Epithelial cell of esophagus (primary cell): ENCODE data around the gene LIPC.
A peak's percentile ranks its signal among the peaks of the same experiment; 100 is the strongest.

Source experiments
- DNase-seq: peaks from one replicate; pipeline ENCODE4 v3.0.0; 2010; ENCODE audit warnings: low read depth
- H3K4me3 ChIP-seq: 2 replicates; pipeline ENCODE4 v1.5.1; 2011; ENCODE audit warnings: mild to moderate bottlenecking, low read length, control low read depth
- TF ChIP-seq, protein P1 (sequence below): IDR thresholded peaks from 2 replicates; pipeline ENCODE4 v1.5.1; 2011; ENCODE audit warnings: low read depth, mild to moderate bottlenecking, low read length, control low read depth, inconsistent platforms; ENCODE audit not compliant: insufficient read depth; ENCODE audit errors: missing control alignments

Gene LIPC

DNA sequence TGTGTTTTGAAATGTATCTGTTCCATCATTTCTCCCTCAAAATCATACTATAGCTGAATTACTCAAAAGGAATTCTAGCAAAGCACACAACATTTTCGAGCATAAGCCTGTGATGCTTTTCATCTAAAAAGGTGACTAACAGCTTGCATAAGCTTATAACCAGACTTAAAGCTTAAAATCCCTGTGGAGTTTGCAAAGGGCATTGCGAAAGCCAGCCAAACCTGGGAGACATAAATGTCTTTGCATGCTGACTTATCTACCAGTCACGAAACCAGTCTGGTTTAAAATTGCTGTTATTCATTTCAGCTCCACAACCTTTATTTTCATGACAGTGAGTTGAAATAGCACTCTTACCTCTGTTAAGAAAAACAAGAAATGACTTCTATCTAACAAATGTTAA, 35.6 kb upstream of the LIPC start:
- no peak overlapping the region for H3K4me3 ChIP-seq
- DNase-seq: peak; percentile 98
- TF ChIP-seq, protein P1, sequence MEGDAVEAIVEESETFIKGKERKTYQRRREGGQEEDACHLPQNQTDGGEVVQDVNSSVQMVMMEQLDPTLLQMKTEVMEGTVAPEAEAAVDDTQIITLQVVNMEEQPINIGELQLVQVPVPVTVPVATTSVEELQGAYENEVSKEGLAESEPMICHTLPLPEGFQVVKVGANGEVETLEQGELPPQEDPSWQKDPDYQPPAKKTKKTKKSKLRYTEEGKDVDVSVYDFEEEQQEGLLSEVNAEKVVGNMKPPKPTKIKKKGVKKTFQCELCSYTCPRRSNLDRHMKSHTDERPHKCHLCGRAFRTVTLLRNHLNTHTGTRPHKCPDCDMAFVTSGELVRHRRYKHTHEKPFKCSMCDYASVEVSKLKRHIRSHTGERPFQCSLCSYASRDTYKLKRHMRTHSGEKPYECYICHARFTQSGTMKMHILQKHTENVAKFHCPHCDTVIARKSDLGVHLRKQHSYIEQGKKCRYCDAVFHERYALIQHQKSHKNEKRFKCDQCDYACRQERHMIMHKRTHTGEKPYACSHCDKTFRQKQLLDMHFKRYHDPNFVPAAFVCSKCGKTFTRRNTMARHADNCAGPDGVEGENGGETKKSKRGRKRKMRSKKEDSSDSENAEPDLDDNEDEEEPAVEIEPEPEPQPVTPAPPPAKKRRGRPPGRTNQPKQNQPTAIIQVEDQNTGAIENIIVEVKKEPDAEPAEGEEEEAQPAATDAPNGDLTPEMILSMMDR: no peak

DNA sequence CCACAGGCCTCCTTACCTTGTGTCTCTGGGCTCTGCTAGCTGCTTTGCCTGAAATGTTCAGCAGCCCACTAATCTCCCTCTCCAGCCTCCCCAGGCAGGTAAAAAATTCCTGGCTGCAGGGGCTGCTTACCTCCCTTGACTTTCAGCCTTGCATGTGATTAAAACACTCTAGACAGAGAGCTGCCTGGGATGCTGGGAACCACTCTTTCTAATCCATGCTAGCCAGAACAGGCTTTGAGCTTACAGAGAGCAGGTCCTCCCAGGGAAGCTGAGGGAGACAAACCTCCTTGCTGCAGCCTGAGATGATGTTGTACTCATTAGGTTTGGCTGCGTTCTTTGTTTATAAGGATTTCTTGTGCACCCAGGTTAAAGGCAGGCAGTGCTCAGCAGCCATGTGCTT, 33.7 kb upstream of the LIPC start:
- TF ChIP-seq, protein P1: no peak
- no peak for DNase-seq
- no peak overlapping the region for H3K4me3 ChIP-seq

DNA sequence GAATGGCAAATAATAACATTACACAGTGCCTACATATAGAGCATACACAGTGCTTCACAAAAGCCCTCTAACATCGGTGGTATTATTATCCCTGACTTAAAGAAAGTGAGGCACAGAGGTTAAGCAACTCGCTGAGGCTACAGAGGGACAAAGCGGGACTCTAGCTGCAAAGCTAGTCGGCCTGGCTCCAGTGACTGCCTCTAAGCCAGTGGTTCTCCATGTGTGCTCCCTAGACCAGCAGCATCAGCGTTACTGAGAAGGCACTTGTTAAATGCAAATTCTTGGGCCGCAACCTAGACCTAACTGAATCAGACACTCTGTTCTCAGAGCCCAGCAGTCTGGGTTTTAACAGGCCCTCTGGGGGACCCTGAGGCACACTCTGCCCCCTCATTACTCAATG, 33.1 kb upstream of the LIPC start:
- no peak for DNase-seq
- TF ChIP-seq, protein P1: no peak
- H3K4me3 ChIP-seq: no peak overlapping the region

DNA sequence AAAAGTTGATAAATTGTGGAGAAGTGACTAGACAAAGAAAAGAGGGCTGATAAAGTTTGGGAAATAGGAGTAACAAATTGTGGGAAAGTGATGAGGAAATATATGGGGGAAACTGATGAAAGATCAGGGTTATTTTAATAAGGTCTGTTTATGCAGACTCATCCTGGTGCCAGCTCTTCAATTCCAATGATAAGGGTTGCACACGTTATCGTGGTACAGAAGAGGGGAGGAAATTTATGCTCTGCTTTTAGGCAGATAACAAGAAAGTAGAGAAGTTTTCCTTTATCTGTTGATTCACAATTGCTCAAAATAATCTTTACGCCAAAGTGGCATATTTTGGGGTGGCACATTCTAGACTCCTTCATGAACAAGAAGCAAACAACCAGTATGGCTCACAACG, 32.1 kb upstream of the LIPC start:
- H3K4me3 ChIP-seq: no peak overlapping the region
- TF ChIP-seq, protein P1: no peak
- no peak for DNase-seq

DNA sequence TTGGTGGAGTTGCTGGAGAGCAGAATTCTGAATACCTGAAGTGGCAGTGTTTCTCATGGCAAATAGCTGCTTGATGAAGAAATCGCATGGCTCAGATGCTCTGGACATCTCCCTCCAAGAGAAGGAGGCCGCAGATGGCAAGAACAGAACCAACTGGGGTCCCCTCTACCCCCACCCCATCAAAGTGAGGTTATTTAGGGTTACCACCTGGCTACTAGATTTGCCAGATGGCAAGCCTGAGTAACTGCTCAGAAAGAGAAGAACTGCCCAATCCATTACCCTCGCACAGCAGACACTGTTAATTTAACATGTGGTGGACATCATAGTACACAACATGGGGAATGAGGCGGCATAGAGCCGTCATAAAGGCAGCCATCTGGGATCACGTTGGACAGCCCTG, 30.5 kb upstream of the LIPC start:
- H3K4me3 ChIP-seq: no peak overlapping the region
- TF ChIP-seq, protein P1: no peak
- no peak for DNase-seq

DNA sequence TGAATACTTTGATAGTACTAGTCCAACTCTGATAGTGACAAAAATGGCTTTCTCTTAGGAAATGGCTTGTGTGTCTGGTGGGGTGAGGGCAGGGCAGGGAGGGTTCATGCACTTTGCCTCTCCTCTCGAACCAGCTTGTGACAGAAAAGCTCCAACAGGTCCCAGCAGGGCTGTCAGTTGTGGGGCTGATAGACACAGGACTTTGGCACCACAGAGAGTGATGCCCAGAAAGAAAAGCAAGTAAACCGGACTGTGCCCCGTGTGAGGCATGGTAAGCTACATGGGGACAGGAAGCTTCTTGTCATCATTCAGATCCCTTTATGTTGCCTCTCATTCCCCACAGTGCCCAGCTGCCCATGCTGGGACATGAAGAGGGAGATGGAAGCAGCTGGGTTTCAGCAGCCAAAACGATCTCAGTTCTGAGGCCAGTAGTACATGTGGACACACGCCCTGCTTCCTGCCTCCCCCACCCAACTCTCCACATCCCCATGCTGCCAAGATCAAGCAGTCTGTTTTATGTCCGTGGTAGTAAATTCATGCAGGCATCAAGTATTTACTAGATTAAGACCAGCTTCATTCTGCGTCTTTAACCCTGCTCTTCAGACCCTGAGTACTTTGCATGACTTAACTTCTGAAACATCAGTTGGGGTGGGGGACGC, 29.7 kb upstream of the LIPC start:
- no peak overlapping the region for H3K4me3 ChIP-seq
- peak; percentile 78 for DNase-seq
- TF ChIP-seq, protein P1: no peak

DNA sequence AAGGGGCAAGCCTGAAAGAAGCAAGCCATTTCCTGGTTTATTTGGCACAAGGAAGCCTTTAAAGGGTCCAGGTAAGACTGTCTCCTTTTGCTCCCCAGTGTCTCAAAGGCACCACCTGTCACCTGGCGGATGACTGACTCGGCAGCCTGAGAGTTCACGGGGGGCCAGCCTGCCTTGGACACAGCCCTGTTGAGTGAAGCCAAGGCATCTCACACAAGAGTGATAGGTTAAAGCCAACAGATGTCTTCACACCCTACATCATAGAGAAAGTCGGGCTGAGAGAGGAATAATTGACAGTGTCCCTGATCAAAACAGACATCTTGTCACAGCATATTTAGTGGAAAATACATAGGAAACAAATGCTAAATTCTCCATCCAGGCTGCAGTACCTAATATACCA, 28.2 kb upstream of the LIPC start:
- TF ChIP-seq, protein P1: no peak
- no peak overlapping the region for H3K4me3 ChIP-seq
- DNase-seq: no peak
